Measurements from ENCODE around the gene OSBPL10. TPM values are rescaled to one million over a fixed set of nuclear protein-coding genes. Genes with fewer than 3 reads are reported as not detected.
"Not testable (repeated sequence)": the region's sequence is repeated elsewhere in the genome, so short reads cannot be mapped to it uniquely, and the experiment has no call there.

The OSBPL10 gene
- total RNA-seq, 4 donors from 2014 or later: 12.5 to 38.3 (median 22.7) TPM

- no peak for DNase-seq (ENCODE audit: low spot score in 2 of 2)
- 89% methylated on average over 7 of the region's 7 CpGs for WGBS
These were observed 18.9 kb upstream of the OSBPL10 start for GRCh38 chr3:31999907-32000439.

DNA sequence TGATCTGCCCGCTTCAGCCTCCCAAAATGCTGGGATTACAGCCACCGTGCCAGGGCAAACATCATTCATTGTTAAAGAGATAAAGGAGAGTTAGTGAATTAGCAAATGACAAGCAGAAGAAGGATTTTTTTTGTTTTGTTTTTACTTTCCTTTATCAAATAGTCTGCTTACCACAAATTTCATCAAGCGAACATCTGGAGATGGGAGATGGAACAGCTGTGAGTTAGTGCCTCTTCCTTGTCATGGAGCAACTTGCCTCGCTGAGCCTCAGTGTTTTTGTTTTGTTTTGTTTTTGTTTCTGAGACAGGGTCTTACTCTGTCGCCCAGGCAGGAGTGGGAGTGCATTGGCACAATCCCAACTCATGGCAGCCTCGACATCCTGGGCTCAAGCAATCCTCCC is 16.4 kb upstream of the OSBPL10 start:
- 76% methylated on average over 6 of the region's 6 CpGs for WGBS
- Histone ChIP-seq H3K36me3 (no peaks in the 10 kb centered on the region), H3K27me3 (no peaks in the 10 kb centered on the region), H3K27ac (no peak overlapping the region), H3K4me3 (no peak overlapping the region), H3K9me3 (no peaks in the 10 kb centered on the region), H3K4me1 (no peaks in the 10 kb centered on the region)
- no peak for TF ChIP-seq POLR2A (IDR thresholded peaks at IDR 0.05)
- no peak for TF ChIP-seq POLR2AphosphoS5 (IDR thresholded peaks at IDR 0.05)
- no peak for TF ChIP-seq EP300 (IDR thresholded peaks at IDR 0.05)
- TF ChIP-seq CTCF (IDR thresholded peaks at IDR 0.05): no peak
- no peak for DNase-seq (ENCODE audit: low spot score in 2 of 2)

More at GRCh38 chr3:31999907-32000439, 18.9 kb upstream of the OSBPL10 start:
- no peak for TF ChIP-seq EP300 (IDR thresholded peaks at IDR 0.05)
- TF ChIP-seq CTCF (IDR thresholded peaks at IDR 0.05): no peak
- TF ChIP-seq POLR2AphosphoS5 (IDR thresholded peaks at IDR 0.05): no peak
- no peak for TF ChIP-seq POLR2A (IDR thresholded peaks at IDR 0.05)
- Histone ChIP-seq H3K4me3 (no peak overlapping the region), H3K27me3 (no peaks in the 10 kb centered on the region), H3K27ac (no peak overlapping the region), H3K36me3 (no peaks in the 10 kb centered on the region), H3K4me1 (peaks cover 9% of the 10 kb centered on the region), H3K9me3 (no peaks in the 10 kb centered on the region)

GRCh38 chr3:31996195-31996594 is 15.1 kb upstream of the OSBPL10 start:
- Histone ChIP-seq H3K36me3 (no peaks in the 10 kb centered on the region), H3K27me3 (no peaks in the 10 kb centered on the region), H3K9me3 (no peaks in the 10 kb centered on the region), H3K27ac (no peak overlapping the region), H3K4me3 (no peak overlapping the region), H3K4me1 (no peaks in the 10 kb centered on the region)
- no peak for DNase-seq (ENCODE audit: low spot score in 2 of 2)
- WGBS: 67% methylated on average over 1 of the region's 1 CpG
- TF ChIP-seq POLR2AphosphoS5 (IDR thresholded peaks at IDR 0.05) (no peak), CTCF (IDR thresholded peaks at IDR 0.05) (no peak), POLR2A (IDR thresholded peaks at IDR 0.05) (no peak), EP300 (IDR thresholded peaks at IDR 0.05) (no peak)

GRCh38 chr3:31995026-31995425 is 14.0 kb upstream of the OSBPL10 start:
- not testable (repeated sequence) for H3K4me3 ChIP-seq; H3K27ac ChIP-seq; H3K36me3 ChIP-seq; H3K4me1 ChIP-seq; H3K27me3 ChIP-seq; H3K9me3 ChIP-seq; DNase-seq (ENCODE audit: low spot score in 2 of 2)
- WGBS: 62% methylated on average over 5 of the region's 5 CpGs

DNA sequence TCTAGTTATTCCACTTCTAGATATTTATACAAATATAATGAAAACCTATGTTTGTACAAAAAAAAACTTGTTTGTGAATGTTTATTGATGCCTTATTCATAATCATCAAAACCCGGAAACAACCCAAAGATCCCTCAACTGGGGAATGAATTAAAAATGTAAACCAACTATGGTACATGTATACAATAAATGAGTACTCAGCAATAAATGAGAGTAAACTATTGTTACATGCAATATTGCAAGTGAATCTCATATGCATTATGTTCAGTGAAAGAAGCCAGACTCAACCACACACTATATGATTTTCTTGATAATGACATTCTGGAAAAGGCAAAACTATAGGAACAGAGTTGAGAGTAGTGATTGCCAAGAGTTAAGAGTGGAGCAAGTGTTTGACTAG is 12.8 kb upstream of the OSBPL10 start:
- Histone ChIP-seq H3K27ac (no peak overlapping the region), H3K36me3 (no peaks in the 10 kb centered on the region), H3K9me3 (no peaks in the 10 kb centered on the region), H3K27me3 (no peaks in the 10 kb centered on the region), H3K4me1 (no peaks in the 10 kb centered on the region), H3K4me3 (no peak overlapping the region)
- WGBS: 96% methylated on average over 1 of the region's 1 CpG
- TF ChIP-seq EP300 (IDR thresholded peaks at IDR 0.05): no peak
- no peak for TF ChIP-seq POLR2AphosphoS5 (IDR thresholded peaks at IDR 0.05)
- TF ChIP-seq CTCF (IDR thresholded peaks at IDR 0.05): no peak
- no peak for TF ChIP-seq POLR2A (IDR thresholded peaks at IDR 0.05)
- DNase-seq (ENCODE audit: low spot score in 2 of 2): no peak

DNA sequence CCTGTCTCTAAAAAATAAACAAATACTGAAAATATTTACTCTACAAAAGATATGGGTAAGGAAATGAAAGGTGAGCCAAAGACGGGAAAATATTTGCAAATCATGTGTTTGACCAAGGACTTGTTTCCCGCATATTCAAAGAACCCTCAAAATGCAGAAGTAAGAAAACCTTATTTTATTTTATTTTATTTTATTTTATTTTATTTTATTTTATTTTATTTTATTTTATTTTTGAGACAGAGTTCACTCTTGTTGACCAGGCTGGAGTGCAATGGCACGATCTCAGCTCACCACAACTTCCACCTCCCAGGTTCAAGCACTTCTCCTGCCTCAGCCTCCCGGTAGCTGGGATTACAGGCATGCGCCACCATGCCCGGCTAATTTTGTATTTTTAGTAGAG is 11.9 kb upstream of the OSBPL10 start:
- not testable (repeated sequence) for H3K27me3 ChIP-seq; DNase-seq (ENCODE audit: low spot score in 2 of 2); H3K9me3 ChIP-seq; H3K36me3 ChIP-seq; H3K4me3 ChIP-seq; H3K4me1 ChIP-seq; H3K27ac ChIP-seq
- 94% methylated on average over 6 of the region's 6 CpGs for WGBS
